HEK293T (cell line): ENCODE results near the gene DTNBP1.

ENCODE experiments used
- ARNT ChIP-seq: fragments of 450-650 bp; IDR thresholded peaks from 2 replicates; pipeline ENCODE4 v1.6.1; 2017; ENCODE audit warnings: mild to moderate bottlenecking
- BHLHE40 ChIP-seq: fragments of 450-650 bp; IDR thresholded peaks from 2 replicates; pipeline ENCODE4 v1.6.1; 2016; ENCODE audit warnings: mild to moderate bottlenecking, moderate library complexity, borderline replicate concordance
- CTBP1 ChIP-seq: fragments of 450-650 bp; IDR thresholded peaks from 2 replicates; pipeline ENCODE4 v1.6.1; 2016; ENCODE audit warnings: borderline replicate concordance
- ELF4 ChIP-seq: fragments of 450-650 bp; IDR thresholded peaks from 2 replicates; pipeline ENCODE4 v1.6.1; 2017; ENCODE audit warnings: antibody characterized with exemption
- FOXA1 ChIP-seq: fragments of 450-650 bp; IDR thresholded peaks from 2 replicates; pipeline ENCODE4 v1.6.1; 2016; ENCODE audit warnings: mild to moderate bottlenecking
- FOXK2 ChIP-seq: fragments of 450-650 bp; IDR thresholded peaks from 2 replicates; pipeline ENCODE4 v1.6.1; 2016; ENCODE audit warnings: mild to moderate bottlenecking
- FOXM1 ChIP-seq: fragments of 450-650 bp; IDR thresholded peaks from 2 replicates; pipeline ENCODE4 v1.6.1; 2017; ENCODE audit warnings: mild to moderate bottlenecking, borderline replicate concordance
- LEF1 ChIP-seq: fragments of 450-650 bp; IDR thresholded peaks from 2 replicates; pipeline ENCODE4 v1.6.1; 2017; ENCODE audit warnings: mild to moderate bottlenecking, borderline replicate concordance
- PKNOX1 ChIP-seq: fragments of 450-650 bp; IDR thresholded peaks from 2 replicates; pipeline ENCODE4 v1.6.1; 2016
- SP1 ChIP-seq: fragments of 450-650 bp; IDR thresholded peaks from 2 replicates; pipeline ENCODE4 v1.6.1; 2017
- SUZ12 ChIP-seq: fragments of 450-650 bp; IDR thresholded peaks from 2 replicates; pipeline ENCODE4 v1.6.1; 2016; ENCODE audit warnings: mild to moderate bottlenecking
- TARDBP ChIP-seq: fragments of 450-650 bp; IDR thresholded peaks from 2 replicates; pipeline ENCODE4 v1.6.1; 2016
- ZNF384 ChIP-seq: fragments of 450-650 bp; IDR thresholded peaks from 2 replicates; pipeline ENCODE4 v1.6.1; 2016

- TF ChIP-seq TARDBP: no peak
- no peak for TF ChIP-seq SP1
- TF ChIP-seq ZNF384: no peak
- no peak for TF ChIP-seq LEF1
- TF ChIP-seq ELF4: no peak
- no peak for TF ChIP-seq FOXM1
- no peak for TF ChIP-seq SUZ12
- no peak for TF ChIP-seq FOXK2
- TF ChIP-seq PKNOX1: no peak
- no peak for TF ChIP-seq BHLHE40
- TF ChIP-seq FOXA1: no peak
- no peak for TF ChIP-seq CTBP1
- no peak for TF ChIP-seq ARNT
Measured at GRCh38 chr6:15674690-15675386, 12.0 kb upstream of the DTNBP1 start.
